ENCODE data around the gene ALPP.
"Not testable (repeated sequence)": the region's sequence is repeated elsewhere in the genome, so short reads cannot be mapped to it uniquely, and the experiment has no call there.

The ALPP gene

DNA sequence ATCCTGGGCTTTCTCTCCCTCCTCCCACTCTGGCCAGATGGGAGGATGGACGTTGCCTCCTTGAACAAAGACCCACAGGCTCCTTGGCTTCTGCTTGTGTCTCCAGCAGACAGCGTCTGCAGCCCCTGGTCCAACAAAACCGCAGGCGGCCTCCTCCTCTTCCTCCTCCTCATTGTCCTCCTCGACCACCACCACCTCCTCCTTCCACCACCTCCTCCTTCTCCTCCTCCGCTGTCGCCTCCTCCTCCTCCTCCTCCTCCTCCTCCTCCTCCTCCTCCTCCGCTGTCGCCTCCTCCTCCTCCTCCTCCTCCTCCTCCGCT is 45.7 kb upstream of the ALPP start:
- Histone ChIP-seq H3K27ac (ENCODE audit: low read depth, low read length) (no peak overlapping the region), H2AFZ (ENCODE audit: low read depth, low read length, severe bottlenecking) (no peak overlapping the region), H3K4me3 (ENCODE audit: insufficient read depth, low read length, poor library complexity, severe bottlenecking) (no peak overlapping the region), H3K27me3 (ENCODE audit: low read length) (no peaks in the 10 kb centered on the region), H3K4me2 (ENCODE audit: low read depth, low read length, poor library complexity, severe bottlenecking) (no peak overlapping the region), H3K9me3 (ENCODE audit: insufficient read depth, low read length) (no peaks in the 10 kb centered on the region), H3F3A (ENCODE audit: insufficient read depth) (no peaks in the 10 kb centered on the region), H3K9me2 (replicated peaks; ENCODE audit: insufficient read depth, low read length) (no peaks in the 10 kb centered on the region), H3K79me2 (ENCODE audit: insufficient read depth, low read length) (no peaks in the 10 kb centered on the region), H3K9ac (ENCODE audit: low read length) (no peak overlapping the region), H3K36me3 (ENCODE audit: low read length) (no peaks in the 10 kb centered on the region), H4K20me1 (ENCODE audit: low read depth, low read length) (no peaks in the 10 kb centered on the region)
- no peak for TF ChIP-seq EZH2phosphoT487 (conservative IDR thresholded peaks at IDR 0.05; ENCODE audit: low read length)
- TF ChIP-seq, protein P1, sequence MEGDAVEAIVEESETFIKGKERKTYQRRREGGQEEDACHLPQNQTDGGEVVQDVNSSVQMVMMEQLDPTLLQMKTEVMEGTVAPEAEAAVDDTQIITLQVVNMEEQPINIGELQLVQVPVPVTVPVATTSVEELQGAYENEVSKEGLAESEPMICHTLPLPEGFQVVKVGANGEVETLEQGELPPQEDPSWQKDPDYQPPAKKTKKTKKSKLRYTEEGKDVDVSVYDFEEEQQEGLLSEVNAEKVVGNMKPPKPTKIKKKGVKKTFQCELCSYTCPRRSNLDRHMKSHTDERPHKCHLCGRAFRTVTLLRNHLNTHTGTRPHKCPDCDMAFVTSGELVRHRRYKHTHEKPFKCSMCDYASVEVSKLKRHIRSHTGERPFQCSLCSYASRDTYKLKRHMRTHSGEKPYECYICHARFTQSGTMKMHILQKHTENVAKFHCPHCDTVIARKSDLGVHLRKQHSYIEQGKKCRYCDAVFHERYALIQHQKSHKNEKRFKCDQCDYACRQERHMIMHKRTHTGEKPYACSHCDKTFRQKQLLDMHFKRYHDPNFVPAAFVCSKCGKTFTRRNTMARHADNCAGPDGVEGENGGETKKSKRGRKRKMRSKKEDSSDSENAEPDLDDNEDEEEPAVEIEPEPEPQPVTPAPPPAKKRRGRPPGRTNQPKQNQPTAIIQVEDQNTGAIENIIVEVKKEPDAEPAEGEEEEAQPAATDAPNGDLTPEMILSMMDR (IDR thresholded peaks at IDR 0.05; ENCODE audit: insufficient read depth, low read length, poor library complexity, severe bottlenecking) = no peak

DNA sequence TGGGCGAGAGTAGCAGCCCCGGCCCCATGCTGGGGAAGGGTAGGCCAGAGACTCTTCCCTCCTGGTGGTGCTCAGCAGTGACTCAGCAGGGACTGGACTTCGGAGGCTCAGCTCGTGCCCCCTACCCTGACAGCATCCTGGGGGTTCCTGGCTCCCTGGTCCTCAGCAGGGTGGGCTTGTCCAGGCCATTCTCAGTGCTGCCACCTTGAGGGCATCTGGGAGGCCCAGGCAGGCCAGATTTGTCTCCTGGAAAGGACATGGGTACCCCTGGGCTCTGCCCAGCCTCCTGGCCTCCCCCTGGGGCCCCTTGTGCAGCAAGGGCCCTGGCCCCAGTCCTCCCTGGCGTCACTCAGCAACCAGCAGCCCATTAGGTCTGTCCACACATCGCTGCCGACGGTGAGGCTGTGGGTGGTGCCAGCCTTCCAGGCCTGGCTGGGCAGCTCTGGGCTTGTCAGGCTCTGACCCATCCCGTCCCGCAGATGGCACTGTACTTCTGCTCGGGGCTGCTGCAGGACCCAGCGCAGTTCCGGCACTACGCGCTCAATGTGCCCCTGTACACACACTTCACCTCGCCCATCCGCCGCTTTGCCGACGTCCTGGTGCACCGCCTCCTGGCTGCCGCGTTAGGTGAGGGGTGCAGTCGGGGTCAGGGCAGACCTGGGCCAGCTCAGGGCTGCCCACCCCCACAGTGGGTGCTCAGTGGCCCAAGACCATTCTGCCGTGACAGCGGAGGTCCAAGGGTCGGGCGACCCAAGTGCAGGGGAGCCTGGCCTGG is 45.0 kb upstream of the ALPP start:
- no peak overlapping the region for H3K9ac ChIP-seq (ENCODE audit: low read length)
- TF ChIP-seq, protein P1 (IDR thresholded peaks at IDR 0.05; ENCODE audit: insufficient read depth, low read length, poor library complexity, severe bottlenecking) = peak; percentile 45
- no peak for TF ChIP-seq EZH2phosphoT487 (conservative IDR thresholded peaks at IDR 0.05; ENCODE audit: low read length)
- no peaks in the 10 kb centered on the region for H3K79me2 ChIP-seq (ENCODE audit: insufficient read depth, low read length)
- no peaks in the 10 kb centered on the region for H4K20me1 ChIP-seq (ENCODE audit: low read depth, low read length)
- no peak overlapping the region for H3K27ac ChIP-seq (ENCODE audit: low read depth, low read length)
- no peaks in the 10 kb centered on the region for H3K36me3 ChIP-seq (ENCODE audit: low read length)
- H3K9me2 ChIP-seq (replicated peaks; ENCODE audit: insufficient read depth, low read length) = no peaks in the 10 kb centered on the region
- no peaks in the 10 kb centered on the region for H3K9me3 ChIP-seq (ENCODE audit: insufficient read depth, low read length)
- H3F3A ChIP-seq (ENCODE audit: insufficient read depth) = no peaks in the 10 kb centered on the region
- H3K27me3 ChIP-seq (ENCODE audit: low read length) = no peaks in the 10 kb centered on the region
- H2AFZ ChIP-seq (ENCODE audit: low read depth, low read length, severe bottlenecking) = no peak overlapping the region
- no peak overlapping the region for H3K4me2 ChIP-seq (ENCODE audit: low read depth, low read length, poor library complexity, severe bottlenecking)
- H3K4me3 ChIP-seq (ENCODE audit: insufficient read depth, low read length, poor library complexity, severe bottlenecking) = no peak overlapping the region

DNA sequence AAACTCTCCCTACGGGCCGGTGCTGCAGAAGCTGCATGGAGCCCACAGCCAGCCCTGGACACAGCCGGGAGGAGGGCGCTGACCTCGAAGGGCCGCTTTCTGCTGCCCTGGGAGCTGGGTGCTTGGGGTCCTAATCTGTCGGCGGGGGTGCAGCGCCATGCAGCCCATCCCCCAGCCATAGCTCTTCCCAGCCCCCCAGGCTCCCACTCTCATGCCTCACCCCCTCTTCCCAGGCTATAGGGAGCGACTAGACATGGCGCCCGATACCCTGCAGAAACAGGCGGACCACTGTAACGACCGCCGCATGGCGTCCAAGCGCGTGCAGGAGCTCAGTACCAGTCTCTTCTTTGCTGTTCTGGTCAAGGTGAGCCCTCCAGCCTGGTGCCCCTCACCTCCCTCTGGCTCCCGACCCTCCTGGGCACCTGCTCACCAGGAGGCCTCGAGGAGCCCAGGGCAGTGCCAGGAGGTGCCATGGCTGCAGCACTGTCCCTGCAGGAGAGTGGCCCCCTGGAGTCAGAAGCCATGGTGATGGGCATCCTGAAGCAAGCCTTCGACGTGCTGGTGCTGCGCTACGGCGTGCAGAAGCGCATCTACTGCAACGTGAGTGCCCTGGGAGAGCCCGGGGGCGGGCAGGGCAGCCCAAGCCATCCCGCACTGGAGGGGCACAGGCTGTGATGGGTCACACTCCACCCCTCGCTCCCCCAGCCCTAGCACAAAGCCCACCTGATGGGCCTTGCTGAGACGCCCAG is 44.2 kb upstream of the ALPP start:
- not testable (repeated sequence) for H3K9ac ChIP-seq (ENCODE audit: low read length); H3K27ac ChIP-seq (ENCODE audit: low read depth, low read length); H3K9me2 ChIP-seq (replicated peaks; ENCODE audit: insufficient read depth, low read length); H3K27me3 ChIP-seq (ENCODE audit: low read length); H3K36me3 ChIP-seq (ENCODE audit: low read length); H3F3A ChIP-seq (ENCODE audit: insufficient read depth); H2AFZ ChIP-seq (ENCODE audit: low read depth, low read length, severe bottlenecking); H3K4me2 ChIP-seq (ENCODE audit: low read depth, low read length, poor library complexity, severe bottlenecking); H3K4me3 ChIP-seq (ENCODE audit: insufficient read depth, low read length, poor library complexity, severe bottlenecking); H3K79me2 ChIP-seq (ENCODE audit: insufficient read depth, low read length); H3K9me3 ChIP-seq (ENCODE audit: insufficient read depth, low read length); H4K20me1 ChIP-seq (ENCODE audit: low read depth, low read length)

DNA sequence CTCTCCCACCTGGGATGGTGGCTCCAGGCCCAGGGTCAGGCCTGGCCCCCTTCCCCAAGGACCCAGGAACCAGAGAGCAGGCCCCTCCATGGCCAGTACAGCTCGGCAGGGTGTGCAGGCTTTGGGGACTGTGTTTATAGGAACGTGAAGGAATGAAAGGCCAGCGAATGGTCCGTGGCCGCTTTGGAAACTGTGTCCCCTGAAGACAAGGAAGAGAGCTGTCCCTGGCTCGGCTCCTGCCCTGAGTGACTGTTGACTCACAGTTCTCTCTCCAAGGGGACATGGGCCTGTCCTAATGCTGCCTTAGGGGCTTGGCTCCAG is 43.7 kb upstream of the ALPP start:
- H3K27ac ChIP-seq (ENCODE audit: low read depth, low read length); H3K36me3 ChIP-seq (ENCODE audit: low read length); H3K27me3 ChIP-seq (ENCODE audit: low read length); H2AFZ ChIP-seq (ENCODE audit: low read depth, low read length, severe bottlenecking); H4K20me1 ChIP-seq (ENCODE audit: low read depth, low read length); H3K4me3 ChIP-seq (ENCODE audit: insufficient read depth, low read length, poor library complexity, severe bottlenecking); H3F3A ChIP-seq (ENCODE audit: insufficient read depth); H3K4me2 ChIP-seq (ENCODE audit: low read depth, low read length, poor library complexity, severe bottlenecking); H3K9me2 ChIP-seq (replicated peaks; ENCODE audit: insufficient read depth, low read length); H3K9me3 ChIP-seq (ENCODE audit: insufficient read depth, low read length); H3K79me2 ChIP-seq (ENCODE audit: insufficient read depth, low read length); H3K9ac ChIP-seq (ENCODE audit: low read length): not testable (repeated sequence)

DNA sequence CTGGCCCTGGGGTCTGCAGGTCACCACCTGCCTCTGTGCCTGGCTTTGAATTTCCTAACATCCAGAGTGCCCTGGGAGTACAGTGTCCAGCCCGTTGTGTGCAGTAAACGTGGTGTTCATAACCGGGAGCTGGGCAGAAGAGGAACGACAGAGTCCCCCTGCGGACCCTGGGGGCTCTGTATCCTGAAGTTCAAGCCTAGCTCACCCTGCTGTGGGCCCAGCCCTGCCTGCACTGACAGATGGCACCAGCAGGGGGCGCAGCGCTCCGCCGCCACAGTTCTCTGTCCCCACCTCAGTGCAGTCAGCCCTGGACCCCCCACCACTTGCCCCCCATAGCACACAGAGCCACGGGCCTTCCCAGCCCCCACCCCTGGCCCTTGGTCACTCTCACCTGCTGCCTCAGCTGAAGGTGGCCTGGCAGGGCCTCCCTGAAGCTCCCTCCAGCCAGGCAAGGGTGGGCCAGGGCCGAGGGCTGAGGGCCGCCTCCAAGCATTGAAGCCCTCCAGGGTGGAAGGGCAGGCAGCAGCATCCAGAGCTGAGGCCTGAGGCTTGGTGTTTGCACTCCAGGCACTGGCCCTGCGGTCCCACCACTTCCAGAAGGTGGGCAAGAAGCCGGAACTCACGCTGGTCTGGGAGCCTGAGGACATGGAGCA is 43.2 kb upstream of the ALPP start:
- H3K9ac ChIP-seq (ENCODE audit: low read length); H3K4me2 ChIP-seq (ENCODE audit: low read depth, low read length, poor library complexity, severe bottlenecking); H3K36me3 ChIP-seq (ENCODE audit: low read length); H3K27ac ChIP-seq (ENCODE audit: low read depth, low read length); H3F3A ChIP-seq (ENCODE audit: insufficient read depth); H3K9me2 ChIP-seq (replicated peaks; ENCODE audit: insufficient read depth, low read length); H2AFZ ChIP-seq (ENCODE audit: low read depth, low read length, severe bottlenecking); H4K20me1 ChIP-seq (ENCODE audit: low read depth, low read length); H3K4me3 ChIP-seq (ENCODE audit: insufficient read depth, low read length, poor library complexity, severe bottlenecking); H3K79me2 ChIP-seq (ENCODE audit: insufficient read depth, low read length); H3K27me3 ChIP-seq (ENCODE audit: low read length); H3K9me3 ChIP-seq (ENCODE audit: insufficient read depth, low read length): not testable (repeated sequence)

Data from SU-DHL-6 (cell line).